PC-9 (cell line): ENCODE measurements around the gene ALCAM. TPM values are rescaled to one million over a fixed set of nuclear protein-coding genes. Genes with fewer than 3 reads are reported as not detected.

Experiments used
- BruUV-seq: library from RNA; stranded (reverse); fragments of 400-500 nt; replicated peaks from 2 replicates; lab custom pipeline; 2021; lab: Mats Ljungman, UMichigan
- CTCF ChIA-PET: fragments of 300-600 bp; sonication (Branson Sonifier 250); formaldehyde crosslinking; loops from one replicate; lab custom pipeline; 2022; ENCODE audit warnings: antibody characterized with exemption; lab: Charles Lee
- POLR2A ChIA-PET: fragments of 300-600 bp; sonication (Branson Sonifier 250); formaldehyde crosslinking; loops from one replicate; lab custom pipeline; 2022; ENCODE audit warnings: antibody characterized with exemption; ENCODE audit not compliant: unreplicated experiment; lab: Charles Lee
- DNase-seq, 2 experiments: peaks; one replicate each; pipeline versions ENCODE4 v3.0.0 to v3.0.0-alpha.2; 2015 to 2022; ENCODE audit warnings: mixed read lengths in 1 of 2
- H2AFZ ChIP-seq: fragments of 200-600 bp; sonication (generic); 2 replicates; pipeline ENCODE4 v1.8.1; 2017; ENCODE audit warnings: antibody characterized with exemption
- H3F3A ChIP-seq: fragments of 200-600 bp; sonication (generic); 2 replicates; pipeline ENCODE4 v1.8.1; 2017; ENCODE audit warnings: antibody characterized with exemption, mild to moderate bottlenecking, low read depth; ENCODE audit not compliant: insufficient read depth
- H3K27ac ChIP-seq: fragments of 200-600 bp; sonication (generic); 2 replicates; pipeline ENCODE4 v1.6.1; 2016; ENCODE audit warnings: mixed run types
- H3K27me3 ChIP-seq: fragments of 200-600 bp; sonication (generic); 2 replicates; pipeline ENCODE4 v1.6.1; 2016; ENCODE audit warnings: low read depth, mixed run types; ENCODE audit not compliant: insufficient read depth
- H3K36me3 ChIP-seq: fragments of 200-600 bp; sonication (generic); 2 replicates; pipeline ENCODE4 v1.6.1; 2016; ENCODE audit warnings: low read depth, mixed run types
- H3K4me1 ChIP-seq: fragments of 200-600 bp; sonication (generic); replicated peaks from 2 replicates; pipeline ENCODE4 v1.6.1; 2016; ENCODE audit warnings: mixed run types; ENCODE audit not compliant: insufficient read depth
- H3K4me2 ChIP-seq: fragments of 200-600 bp; sonication (generic); 2 replicates; pipeline ENCODE4 v1.6.1; 2017; ENCODE audit warnings: mixed run types
- H3K4me3 ChIP-seq: fragments of 200-600 bp; sonication (generic); 2 replicates; pipeline ENCODE4 v1.6.1; 2016; ENCODE audit warnings: mixed run types
- H3K79me2 ChIP-seq: fragments of 200-600 bp; sonication (generic); 2 replicates; pipeline ENCODE4 v1.6.1; 2017; ENCODE audit warnings: low read depth, mixed run types
- H3K9me2 ChIP-seq: fragments of 200-600 bp; sonication (generic); 2 replicates; pipeline ENCODE4 v1.8.1; 2017; ENCODE audit warnings: mild to moderate bottlenecking; ENCODE audit not compliant: insufficient read depth
- H3K9me3 ChIP-seq: fragments of 200-600 bp; sonication (generic); 2 replicates; pipeline ENCODE4 v1.8.1; 2016; ENCODE audit warnings: low read depth; ENCODE audit not compliant: insufficient read depth
- H4K20me1 ChIP-seq: fragments of 200-600 bp; sonication (generic); 2 replicates; pipeline ENCODE4 v1.8.1; 2017; ENCODE audit not compliant: insufficient read depth
- CTCF ChIP-seq: fragments of 200-600 bp; sonication (generic); conservative IDR thresholded peaks from 2 replicates; pipeline ENCODE4 v1.6.1; 2017; ENCODE audit warnings: mixed run types, antibody characterized with exemption, mild to moderate bottlenecking, moderate library complexity
- EZH2 ChIP-seq: fragments of 200-600 bp; sonication (generic); IDR thresholded peaks from 2 replicates; pipeline ENCODE4 v1.8.0; 2017; ENCODE audit warnings: antibody characterized with exemption, low read depth
- intact Hi-C: fragments of 100-400 bp; cut with micrococcal nuclease; formaldehyde crosslinking; loops from one replicate; pipeline ENCODE4 v1.10.0; 2022; ENCODE audit not compliant: unreplicated experiment
- total RNA-seq: library from RNA; stranded (reverse); gene quantifications from 2 replicates; pipeline ENCODE4 v1.2.3, GENCODE V29; 2021

Gene ALCAM
- total RNA-seq, 1 experiment from 2014 or later, result 132 TPM

DNA sequence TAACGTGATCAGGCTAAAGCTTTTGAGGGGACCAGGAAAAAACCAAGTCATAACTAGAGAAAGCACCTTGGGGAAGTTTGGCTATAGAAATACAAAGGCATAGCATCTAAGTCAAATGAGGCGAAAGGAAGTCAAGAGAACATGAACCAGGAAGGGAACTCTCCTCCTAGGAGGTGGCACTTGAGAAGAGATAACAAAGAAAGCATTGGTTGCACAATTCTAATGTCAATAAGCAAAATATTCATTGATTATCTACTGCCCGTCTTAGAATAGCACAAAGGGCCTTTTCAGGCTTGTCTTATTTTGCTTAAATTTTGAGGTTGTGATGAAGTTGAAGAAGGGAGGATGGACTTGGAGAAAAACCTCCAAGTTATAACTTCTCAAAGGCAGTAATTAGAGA lies 73.4 kb downstream of the ALCAM start:
- Histone ChIP-seq H3K4me3 (no peak overlapping the region), H4K20me1 (no peaks in the 10 kb centered on the region), H3K27ac (no peak overlapping the region), H3K4me2 (no peak overlapping the region), H3K79me2 (no peaks in the 10 kb centered on the region), H3K9me3 (no peaks in the 10 kb centered on the region), H3K27me3 (no peaks in the 10 kb centered on the region), H2AFZ (no peak overlapping the region), H3F3A (no peaks in the 10 kb centered on the region), H3K9me2 (no peaks in the 10 kb centered on the region; the same call in 1 of the 2 replicates), H3K36me3 (no peaks in the 10 kb centered on the region), H3K4me1 (0 out of 2 replicates have a peak, but pooled peaks cover 4% of the 10 kb centered on the region)
- no peak for DNase-seq
- TF ChIP-seq CTCF, result no peak
- TF ChIP-seq EZH2, result no peak
- no TSS peak for BruUV-seq
- intact Hi-C loops, result no loop called here
- CTCF ChIA-PET, result no interaction called here
- POLR2A ChIA-PET, result no interaction called here

- Histone ChIP-seq H3K4me1 (0 out of 2 replicates have a peak, but pooled peaks cover 4% of the 10 kb centered on the region), H3K4me3 (no peak overlapping the region), H3K4me2 (no peak overlapping the region), H3K9me3 (0 out of 2 replicates have a peak, but pooled peaks cover 5% of the 10 kb centered on the region), H3F3A (no peaks in the 10 kb centered on the region), H2AFZ (no peak overlapping the region), H3K79me2 (no peaks in the 10 kb centered on the region), H3K27me3 (no peaks in the 10 kb centered on the region), H3K36me3 (no peaks in the 10 kb centered on the region), H3K27ac (no peak overlapping the region), H4K20me1 (no peaks in the 10 kb centered on the region), H3K9me2 (0 out of 2 replicates have a peak, but pooled peaks cover 4% of the 10 kb centered on the region)
- no peak for DNase-seq
- intact Hi-C loops, result no loop called here
- no TSS peak for BruUV-seq
- ChIA-PET CTCF (no interaction called here), POLR2A (no interaction called here)
- no peak for TF ChIP-seq CTCF
Measured at GRCh38 chr3:105444725-105445124, 78.0 kb downstream of the ALCAM start.

GRCh38 chr3:105448338-105448982 lies 81.8 kb downstream of the ALCAM start:
- peaks cover 12% of the 10 kb centered on the region; the same call in 1 of the 2 replicates for H3K9me2 ChIP-seq
- no TSS peak for BruUV-seq
- TF ChIP-seq CTCF (no peak), EZH2 (no peak)
- H3K36me3 ChIP-seq, result no peaks in the 10 kb centered on the region
- intact Hi-C loops, result no loop called here
- 0 out of 2 replicates have a peak, but pooled peaks cover 5% of the 10 kb centered on the region for H3K9me3 ChIP-seq
- no peak overlapping the region for H3K4me2 ChIP-seq
- no peak overlapping the region for H3K27ac ChIP-seq
- H4K20me1 ChIP-seq, result no peaks in the 10 kb centered on the region
- H3K79me2 ChIP-seq, result no peaks in the 10 kb centered on the region
- ChIA-PET CTCF (interaction anchor here (0.6 to 1.1 kb wide), 2 partner anchors 13 to 879 kb away, joined by 3 to 5 read pairs; no protein-coding TSS in a partner anchor), POLR2A (no interaction called here)
- no peak overlapping the region for H3K4me3 ChIP-seq
- H3F3A ChIP-seq, result no peaks in the 10 kb centered on the region
- H2AFZ ChIP-seq, result no peak overlapping the region
- 0 out of 2 replicates have a peak, but pooled peaks cover 4% of the 10 kb centered on the region for H3K4me1 ChIP-seq
- no peak for DNase-seq
- no peaks in the 10 kb centered on the region for H3K27me3 ChIP-seq
